NCI-H82 treated with DMSO at 0.1 percent for 48 hours (cell line): ENCODE results near the gene ICAM1.
A peak's percentile ranks its signal among the peaks of the same experiment; 100 is the strongest.

Experiments
- DNase-seq: peaks from one replicate; lab custom pipeline; 2025; ENCODE audit not compliant: unreplicated experiment; lab: John Stamatoyannopoulos, UW

ICAM1 gene

DNA sequence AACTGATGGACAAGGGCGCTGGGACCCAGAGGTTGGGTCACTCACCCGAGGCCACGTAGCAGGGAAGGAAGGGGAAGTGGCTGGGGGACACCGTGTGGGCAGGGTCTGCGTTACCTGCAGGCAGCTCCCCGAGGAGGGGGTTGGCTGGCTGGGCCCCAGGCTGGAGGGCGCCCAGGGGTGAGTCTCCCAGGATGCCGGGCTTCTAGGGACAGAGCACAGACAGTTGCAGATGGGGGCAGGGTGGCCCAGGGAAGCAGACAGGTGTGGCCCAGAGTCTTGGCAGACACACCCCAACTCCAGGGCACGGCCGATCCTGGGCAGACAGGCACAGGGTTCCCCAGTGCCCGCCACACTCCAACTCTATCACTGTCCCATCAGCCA is 50.5 kb downstream of the ICAM1 start:
- DNase-seq, result no peak

DNA sequence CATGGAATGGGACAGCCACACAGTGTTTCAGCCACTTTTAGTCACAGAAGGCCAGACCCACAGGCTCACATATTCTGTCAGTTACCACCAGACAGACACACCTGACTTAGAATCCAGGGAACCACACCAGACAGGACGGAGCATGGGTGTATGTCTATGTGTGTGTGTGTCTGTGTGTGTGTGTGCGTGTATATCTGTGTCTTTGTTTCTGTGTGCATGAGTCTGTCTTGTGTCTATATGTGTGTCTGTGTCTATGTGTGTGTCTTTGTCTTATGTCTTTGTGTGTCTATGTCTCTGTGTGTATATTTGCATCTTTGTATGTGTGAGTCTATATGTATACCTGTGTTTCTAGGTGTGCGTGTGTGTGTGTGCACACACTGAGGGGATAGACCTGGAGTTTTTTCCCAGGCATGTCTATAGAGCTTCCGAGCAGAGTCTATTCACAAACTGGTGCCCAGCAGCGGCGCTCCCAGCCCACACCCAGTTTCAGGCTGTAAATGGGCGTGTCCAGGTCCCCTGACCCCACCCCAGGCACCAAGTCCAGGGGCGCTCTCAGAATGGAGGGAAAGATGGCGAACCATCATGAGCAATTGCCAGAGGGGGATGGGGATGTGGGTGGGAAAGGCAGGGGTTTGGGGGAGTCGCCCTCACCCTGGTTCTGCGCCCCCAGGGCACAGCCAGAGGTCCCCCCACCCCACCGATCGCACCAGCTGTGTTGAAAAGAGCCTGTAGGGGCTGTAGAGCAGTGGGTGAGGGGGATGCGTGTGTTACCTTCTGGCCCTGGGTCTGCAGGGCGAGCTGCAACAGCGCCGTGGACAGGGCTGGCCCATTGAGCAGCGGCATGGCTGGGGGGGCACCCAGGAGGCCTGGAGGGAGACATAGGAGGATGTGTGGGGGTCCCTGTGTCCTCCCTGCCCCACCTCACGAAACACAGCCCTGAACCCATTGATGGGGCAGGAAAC is 51.2 kb downstream of the ICAM1 start:
- no peak for DNase-seq

DNA sequence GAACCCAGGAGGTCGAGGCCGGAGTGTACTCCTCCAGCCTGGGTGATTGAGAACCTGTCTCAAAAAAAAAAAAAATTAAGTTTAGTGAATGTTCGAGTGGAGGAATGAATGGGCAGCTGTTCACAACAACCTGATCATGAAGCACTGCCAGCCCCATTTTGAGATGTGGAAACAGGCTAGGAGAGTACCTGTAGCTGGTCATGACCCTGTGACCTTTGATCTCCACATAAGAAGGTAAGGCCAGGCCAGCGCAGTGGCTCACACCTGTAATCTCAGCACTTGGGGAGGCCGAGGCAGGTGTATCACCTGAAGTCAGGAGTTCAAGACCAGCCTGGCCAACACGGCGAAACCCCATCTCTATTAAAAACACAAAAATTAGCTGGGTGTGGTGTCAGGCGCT is 54.8 kb downstream of the ICAM1 start:
- DNase-seq, result no peak

DNA sequence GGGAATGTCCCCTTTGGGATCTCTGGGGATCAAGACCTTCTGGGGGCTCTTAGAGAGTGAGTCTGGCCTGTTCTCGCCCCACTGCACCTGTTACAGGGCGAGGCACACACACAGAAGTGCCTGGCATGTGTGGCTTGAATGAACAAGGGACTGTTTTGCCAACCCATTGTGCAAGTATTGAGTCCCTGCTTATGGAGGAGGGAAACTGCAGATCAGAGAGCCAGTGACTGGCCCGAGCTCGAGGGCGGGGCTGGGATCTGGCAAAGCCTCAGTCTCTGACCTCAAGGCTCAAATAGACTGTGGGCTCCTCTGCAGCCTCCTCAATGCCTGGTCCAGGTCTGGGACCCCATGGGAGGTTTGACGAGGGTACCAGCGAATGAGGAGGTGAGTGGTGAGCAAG is 56.9 kb downstream of the ICAM1 start:
- no peak for DNase-seq

DNA sequence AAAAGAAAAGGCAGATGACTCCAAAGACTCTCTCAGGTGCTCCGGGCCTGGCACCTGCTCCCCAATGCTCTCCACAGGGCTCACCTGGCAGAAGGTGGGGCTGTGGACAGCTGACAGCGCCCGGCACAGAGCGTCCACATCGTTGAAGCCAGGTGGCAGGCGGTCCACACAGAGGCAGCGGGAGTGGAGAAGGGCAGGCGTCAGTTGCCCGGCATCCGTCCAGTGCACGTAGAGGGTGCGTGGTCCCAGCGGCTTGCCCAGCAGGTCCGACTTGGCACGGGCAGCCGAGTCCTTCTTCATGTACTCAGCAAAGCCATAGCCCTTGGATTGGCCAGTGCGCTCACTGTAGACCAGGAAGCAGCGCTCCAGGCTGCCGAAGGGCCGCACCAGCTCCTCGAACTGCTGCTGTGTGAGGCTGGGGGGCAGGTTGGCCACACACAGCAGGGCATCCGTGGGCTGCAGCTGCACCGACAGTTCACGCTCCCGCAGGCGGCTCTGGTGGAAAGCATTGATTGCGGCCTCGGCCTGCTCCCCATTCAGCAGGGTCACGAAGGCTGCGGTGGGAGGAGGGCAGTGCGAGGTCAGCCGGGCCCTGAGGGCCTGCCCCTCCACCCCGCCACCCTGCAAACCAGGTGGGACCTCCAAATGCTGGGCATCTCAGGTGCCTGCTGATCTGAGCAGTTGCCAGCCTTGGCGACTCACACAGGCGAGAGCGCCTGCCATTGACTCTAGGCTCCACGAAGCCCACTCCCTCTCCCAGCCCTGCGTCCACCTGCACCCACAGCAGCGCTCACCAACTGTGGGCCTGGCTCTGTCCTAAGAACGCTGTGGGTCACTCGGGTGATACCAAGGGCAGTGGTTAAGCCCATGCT is 57.9 kb downstream of the ICAM1 start:
- no peak for DNase-seq

DNA sequence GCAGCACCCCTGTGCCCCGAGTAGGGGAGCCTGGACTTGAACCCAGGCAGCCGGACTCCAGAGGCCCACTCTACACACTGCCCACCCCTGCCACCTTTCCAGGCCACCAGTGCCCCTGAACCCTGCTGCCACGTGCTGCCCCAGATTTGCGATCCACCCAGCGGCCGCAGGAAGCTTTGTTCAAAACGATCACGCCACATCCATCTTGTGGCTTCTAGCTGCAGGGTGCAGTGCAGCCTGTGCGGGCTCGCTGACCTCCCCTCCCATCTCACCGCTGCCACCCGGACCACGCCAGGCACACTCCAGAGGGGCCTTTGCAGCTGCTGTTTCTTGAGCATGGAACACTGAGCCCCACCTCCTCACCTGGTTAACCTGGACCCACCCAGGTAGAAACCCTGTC is 58.6 kb downstream of the ICAM1 start:
- DNase-seq, result no peak

DNA sequence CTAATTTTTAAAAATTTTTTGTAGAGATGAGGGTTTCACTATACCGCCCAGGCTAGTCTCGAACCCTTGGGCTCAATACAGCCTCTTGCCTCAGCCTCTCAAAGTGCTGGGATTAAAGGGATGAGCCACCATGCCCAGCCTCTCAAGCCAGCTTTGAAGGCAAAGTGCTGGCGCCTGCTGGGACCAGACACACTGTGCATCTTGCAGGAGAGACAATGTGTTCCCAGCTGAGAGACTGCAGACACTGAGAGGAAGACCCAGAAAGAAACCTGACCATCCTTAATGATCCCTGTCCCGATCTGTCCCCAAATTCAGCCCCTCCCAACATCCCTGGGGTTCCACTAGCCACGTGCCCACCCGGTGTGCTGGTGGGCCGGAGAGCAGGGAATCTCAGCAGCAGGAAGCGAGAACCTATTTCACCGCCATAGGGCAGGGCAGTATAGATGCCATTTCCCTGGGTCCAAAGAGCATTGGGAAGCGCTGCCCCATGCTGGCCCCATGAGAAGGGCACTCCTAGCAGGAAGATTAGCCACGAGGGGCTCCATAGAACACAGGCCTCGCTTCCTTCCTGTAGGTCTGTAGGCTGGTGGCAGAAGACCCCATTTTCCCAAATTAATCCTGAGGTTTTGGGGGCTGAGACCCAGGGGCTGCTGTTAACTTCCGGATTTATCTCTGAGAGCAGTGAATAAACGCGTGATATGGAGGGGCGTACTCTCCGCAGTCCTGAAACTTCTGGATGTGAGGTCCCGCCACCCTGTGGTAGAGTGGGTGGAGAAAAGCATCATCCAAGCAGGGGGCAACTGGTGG is 61.4 kb downstream of the ICAM1 start:
- no peak for DNase-seq

DNA sequence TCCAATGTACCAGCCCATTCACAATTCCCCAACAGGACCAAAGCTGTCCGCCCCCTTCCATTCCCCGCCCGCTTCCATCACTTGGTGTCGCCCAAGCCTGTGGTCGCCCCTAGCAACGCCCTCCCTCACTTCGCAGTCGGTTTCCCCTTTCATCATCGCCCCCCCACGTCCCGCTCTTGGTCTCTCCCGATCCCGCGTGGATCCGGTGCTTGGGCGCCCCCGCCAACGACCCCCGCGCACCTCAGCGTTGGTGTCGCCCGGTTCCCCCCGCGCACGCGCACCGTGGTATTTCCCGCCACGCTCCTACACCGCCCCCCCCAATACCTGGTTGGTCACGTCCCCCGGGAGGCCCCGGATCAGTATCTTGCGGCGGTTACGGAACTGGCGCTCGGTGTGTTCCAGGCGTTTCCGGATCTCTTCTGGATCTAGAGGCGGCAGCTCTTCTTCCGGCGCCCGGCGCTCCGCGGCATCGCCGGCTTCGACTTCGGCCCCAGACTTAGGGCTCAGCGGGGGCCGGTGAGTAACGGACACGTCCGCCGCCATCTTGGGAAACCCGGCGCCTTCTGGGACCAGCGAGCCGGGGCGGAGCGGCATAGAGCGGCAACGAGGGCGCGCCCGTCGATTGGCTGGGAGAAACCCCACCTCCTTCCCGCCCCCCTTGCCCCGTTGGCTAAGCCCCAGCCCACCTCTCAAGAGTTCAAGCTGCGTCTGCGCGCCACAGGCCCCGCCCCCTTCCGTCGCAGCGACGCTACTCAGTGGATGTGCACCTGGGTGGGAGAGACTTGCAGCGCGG is 62.2 kb downstream of the ICAM1 start, which contains the start of gene RAVER1:
Gene RAVER1 (minus strand): TSS at position 565 of the 793 bp plus-strand sequence. CDS start 22 bp downstream, at position 543.
- peak; percentile 86 for DNase-seq

DNA sequence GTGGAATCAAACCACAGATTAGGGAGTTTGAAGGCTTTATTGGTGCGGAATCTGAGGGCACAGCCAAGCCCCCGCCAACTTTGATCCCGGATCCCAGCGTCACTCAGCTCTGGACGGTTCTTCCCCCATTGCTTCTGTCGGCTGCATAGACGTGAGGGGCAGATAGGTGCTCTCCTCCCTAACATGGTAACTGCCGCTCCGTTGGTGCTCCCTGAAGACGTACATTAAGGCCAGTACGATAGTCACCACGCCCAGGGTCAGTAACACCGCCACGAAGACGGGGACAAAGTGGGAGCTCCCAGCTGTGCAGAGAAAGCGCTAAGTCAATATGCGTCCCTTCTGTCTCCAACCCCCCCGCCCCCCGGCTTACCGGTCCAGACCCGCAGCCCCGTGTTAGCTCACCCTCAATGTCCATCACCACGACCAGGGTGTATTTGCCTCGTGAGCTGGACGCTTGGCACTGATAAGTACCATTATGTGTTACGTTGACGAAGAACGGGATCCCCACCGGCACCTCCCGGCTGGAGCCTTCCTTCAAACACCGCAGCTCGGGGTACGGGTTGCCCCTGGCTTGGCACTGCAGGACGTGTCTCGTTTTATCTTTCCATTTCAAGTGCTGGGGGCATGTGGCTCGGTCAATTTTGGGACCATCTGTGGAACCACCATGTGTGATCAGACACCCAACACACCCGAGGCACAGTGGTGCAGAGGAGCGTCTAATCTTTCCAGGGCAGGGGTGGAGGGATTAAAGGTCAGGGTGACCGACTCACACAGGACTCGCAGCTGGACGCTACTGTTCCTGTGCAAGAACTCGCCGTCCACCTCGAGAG is 63.1 kb downstream of the ICAM1 start:
- no peak for DNase-seq

DNA sequence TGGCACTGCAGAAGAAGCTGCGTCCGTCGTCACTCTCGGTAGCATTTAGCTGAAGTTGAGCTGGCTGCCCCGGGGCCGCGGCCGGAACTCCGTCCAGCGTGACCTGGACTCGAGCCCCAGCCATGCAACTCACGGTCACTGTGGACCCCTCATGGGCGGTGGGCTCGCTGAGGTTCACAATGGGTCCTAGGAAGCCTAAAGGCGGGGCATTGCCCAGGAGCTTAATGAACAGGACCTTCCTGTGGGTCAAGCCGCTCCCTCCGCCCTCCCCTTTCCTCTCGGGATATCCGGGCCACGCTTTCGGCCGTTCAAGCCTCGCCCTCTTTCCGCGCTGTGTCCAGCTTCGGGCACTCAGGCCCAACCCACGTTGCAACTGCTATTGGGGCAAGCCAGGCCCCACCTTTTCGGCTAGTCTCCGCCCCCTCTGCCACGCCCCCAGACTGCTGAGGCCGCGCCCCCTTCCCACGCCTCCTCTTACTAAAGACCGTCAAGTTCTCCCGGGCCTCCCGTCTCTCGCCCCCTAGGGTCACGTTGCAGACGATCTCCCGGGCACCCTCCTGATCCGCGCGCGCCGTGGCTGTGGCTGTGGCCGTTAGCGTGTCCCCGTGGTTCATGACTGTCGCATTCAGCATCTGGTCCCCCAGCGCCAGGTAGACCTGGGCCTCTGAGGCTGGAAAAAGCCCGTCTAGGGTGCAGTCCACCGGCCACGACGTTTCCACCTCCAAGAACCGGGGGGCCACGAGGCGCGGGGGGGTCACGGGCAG is 63.9 kb downstream of the ICAM1 start:
- peak; percentile 68 for DNase-seq

DNA sequence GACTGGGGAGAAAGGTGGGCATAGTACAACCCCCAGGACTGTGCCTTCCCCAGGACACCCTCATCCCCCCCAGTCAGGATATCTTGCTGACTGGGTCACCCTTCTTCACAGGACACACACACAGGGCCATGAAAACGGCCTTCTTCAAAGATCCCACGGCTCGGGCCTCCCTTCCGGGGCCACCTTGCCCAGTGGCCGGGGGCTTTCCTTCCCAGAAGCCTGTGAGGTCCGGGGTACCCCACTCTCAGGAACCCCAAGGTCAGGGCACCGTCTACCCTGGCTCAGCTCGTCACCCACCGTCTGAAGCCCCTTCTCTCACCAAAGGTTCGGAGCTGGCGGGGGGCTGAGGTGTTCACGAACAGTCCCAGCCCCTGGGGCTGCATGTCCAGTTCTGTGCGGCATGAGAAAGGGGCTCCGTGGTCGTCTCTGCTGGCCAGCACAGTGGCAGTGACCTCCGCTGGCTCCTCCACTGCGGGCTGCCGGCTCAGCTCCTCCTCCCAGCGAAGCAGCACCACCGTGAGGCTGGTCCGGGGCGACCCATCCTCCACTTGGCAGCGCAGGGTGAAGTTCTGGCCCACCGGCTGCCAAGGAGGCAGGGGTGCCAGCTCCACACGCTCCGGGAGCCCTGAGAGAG is 64.5 kb downstream of the ICAM1 start:
- DNase-seq, result no peak
